ENCODE measurements around the gene CORT. TPM values are rescaled to one million over a fixed set of nuclear protein-coding genes. Genes with fewer than 3 reads are reported as not detected.

The CORT gene
- total RNA-seq, 1 donor from 2014 or later, result not detected

Other genes with a start within 250 kb of the CORT start
- gene KIF1B, start 239.5 kb upstream of the CORT start, total RNA-seq, result 69.3 TPM
- 37.9 TPM for gene PGD, start 51.0 kb upstream of the CORT start, total RNA-seq
- 5.5 TPM for gene CENPS, start 19.6 kb upstream of the CORT start, total RNA-seq
- 22.4 TPM for gene DFFA, start 22.5 kb downstream of the CORT start, total RNA-seq
- gene PEX14, start 24.9 kb downstream of the CORT start, total RNA-seq, result 21.0 TPM